ENCODE data around the gene CSNK1G1. TPM values are rescaled to one million over a fixed set of nuclear protein-coding genes. Genes with fewer than 3 reads are reported as not detected.

The CSNK1G1 gene
- polyA plus RNA-seq, 1 of the 3 experiments (the other 2 are of a cell fraction), result 10.2 TPM

- no peak for TF ChIP-seq EZH2phosphoT487 (IDR thresholded peaks at IDR 0.05; ENCODE audit: borderline replicate concordance, low read depth)
- no peak for TF ChIP-seq RXRA (IDR thresholded peaks at IDR 0.05; ENCODE audit: borderline replicate concordance, low read depth)
- TF ChIP-seq ELF1 (IDR thresholded peaks at IDR 0.05), result no peak
- TF ChIP-seq CTCF (IDR thresholded peaks at IDR 0.05), result no peak
- no peak for TF ChIP-seq USF2 (IDR thresholded peaks at IDR 0.05; ENCODE audit: borderline replicate concordance, low read depth, low read length)
- TF ChIP-seq SMC3 (IDR thresholded peaks at IDR 0.05; ENCODE audit: low read depth, low read length), result no peak
Observed at GRCh38 chr15:64127521-64128270, 228.3 kb downstream of the CSNK1G1 start (continued).

- Histone ChIP-seq H3K4me2 (no peak overlapping the region), H3K4me3 (ENCODE audit: low read depth in 2 of 2, low read length in 1 of 2) (no peak overlapping the region), H3K27me3 (ENCODE audit: insufficient read depth) (no peaks in the 10 kb centered on the region), H3K36me3 (replicated peaks in 1 of 2; ENCODE audit: control insufficient read depth in 1 of 2, insufficient read depth in 2 of 2, low read length in 1 of 2) (peaks cover 74 to 78% of the 10 kb centered on the region in 2 experiments), H3K9ac (no peak overlapping the region), H3K27ac (ENCODE audit: low read depth in 2 of 2, low read length in 1 of 2) (no peak overlapping the region), H3K4me1 (ENCODE audit: control insufficient read depth in 1 of 2, insufficient read depth in 2 of 2, low read depth in 1 of 2, low read length in 1 of 2) (no peaks in the 10 kb centered on the region), H3K9me2 (no peaks in the 10 kb centered on the region), H2AFZ (ENCODE audit: low read depth) (no peak overlapping the region), H3K9me3 (no peaks in the 10 kb centered on the region), H4K20me1 (ENCODE audit: insufficient read depth) (no peaks in the 10 kb centered on the region), H3F3A (replicated peaks; ENCODE audit: insufficient read depth) (no peaks in the 10 kb centered on the region), H3K79me2 (ENCODE audit: insufficient read depth) (no peaks in the 10 kb centered on the region)
- no peak for TF ChIP-seq CTCF (IDR thresholded peaks at IDR 0.05)
- TF ChIP-seq CHD2 (IDR thresholded peaks at IDR 0.05; ENCODE audit: low read length, partially characterized antibody), result no peak
- no peak for TF ChIP-seq MXI1 (IDR thresholded peaks at IDR 0.05; ENCODE audit: low read depth, low read length)
- TF ChIP-seq ELF1 (IDR thresholded peaks at IDR 0.05), result no peak
- no peak for TF ChIP-seq JUND (IDR thresholded peaks at IDR 0.05)
- TF ChIP-seq RCOR1 (IDR thresholded peaks at IDR 0.05; ENCODE audit: low read length), result no peak
- TF ChIP-seq REST (IDR thresholded peaks at IDR 0.05; ENCODE audit: low read depth, low read length), result no peak
- POLR2A ChIA-PET, result no interaction called here
- CTCF ChIA-PET, result interaction anchor here (1.5 to 1.8 kb wide), 2 partner anchors 27 to 28 kb away, joined by 4 to 7 read pairs; no protein-coding TSS in a partner anchor
- WGBS (ENCODE audit: low lambda C conversion rate), result 63% methylated on average over 3 of the region's 3 CpGs
- no peak for DNase-seq
Observed at GRCh38 chr15:64125978-64126377, 230.0 kb downstream of the CSNK1G1 start.

All from SK-N-SH (cell line).